OCI-M1 (cell line): ENCODE measurements around the gene QSOX2.
A peak's percentile ranks its signal among the peaks of the same experiment; 100 is the strongest.
"Not testable (repeated sequence)": the region's sequence is repeated elsewhere in the genome, so short reads cannot be mapped to it uniquely, and the experiment has no call there.

Experiments used
- DNase-seq: peaks from one replicate; lab custom pipeline; 2025; lab: John Stamatoyannopoulos, UW

Gene QSOX2

DNA sequence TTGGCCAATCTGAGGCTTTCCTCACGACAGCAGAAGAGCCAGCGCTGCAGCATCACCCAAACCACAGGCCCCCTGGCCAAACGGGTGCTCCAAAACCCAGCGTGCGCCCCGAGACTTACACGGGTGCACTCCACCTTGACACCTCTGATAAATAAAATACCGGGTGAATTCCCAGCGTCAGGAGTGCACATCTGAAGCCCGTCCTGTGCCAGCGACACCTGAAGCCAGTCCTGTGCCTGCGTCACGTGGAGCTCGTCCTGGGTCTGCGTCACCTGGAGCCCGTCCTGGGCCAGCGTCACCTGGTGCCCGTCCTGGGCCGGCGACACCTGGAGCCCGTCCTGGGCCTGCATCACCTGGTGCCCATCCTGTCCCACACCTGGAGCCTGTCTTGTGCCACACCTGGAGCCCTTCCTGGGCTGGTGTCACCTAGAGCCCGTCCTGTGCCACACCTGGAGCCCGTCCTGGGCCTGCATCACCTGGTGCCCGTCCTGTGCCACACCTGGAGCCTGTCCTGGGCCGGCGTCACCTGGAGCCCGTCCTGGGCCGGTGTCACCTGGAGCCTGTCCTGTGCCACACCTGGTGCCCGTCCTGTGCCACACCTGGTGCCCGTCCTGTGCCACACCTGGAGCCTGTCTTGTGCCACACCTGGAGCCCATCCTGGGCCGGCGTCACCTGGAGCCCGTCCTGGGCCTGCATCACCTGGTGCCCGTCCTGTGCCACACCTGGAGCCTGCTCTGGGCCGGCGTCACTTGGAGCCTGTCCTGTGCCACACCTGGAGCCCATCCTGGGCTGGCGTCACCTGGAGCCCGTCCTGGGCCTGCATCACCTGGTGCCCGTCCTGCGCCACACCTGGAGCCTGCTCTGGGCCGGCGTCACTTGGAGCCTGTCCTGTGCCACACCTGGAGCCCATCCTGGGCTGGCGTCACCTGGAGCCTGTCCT lies 8.9 kb downstream of the QSOX2 start:
- not testable (repeated sequence) for DNase-seq

GRCh38 chr9:136235709-136236455 lies 9.7 kb downstream of the QSOX2 start:
- no peak for DNase-seq

DNA sequence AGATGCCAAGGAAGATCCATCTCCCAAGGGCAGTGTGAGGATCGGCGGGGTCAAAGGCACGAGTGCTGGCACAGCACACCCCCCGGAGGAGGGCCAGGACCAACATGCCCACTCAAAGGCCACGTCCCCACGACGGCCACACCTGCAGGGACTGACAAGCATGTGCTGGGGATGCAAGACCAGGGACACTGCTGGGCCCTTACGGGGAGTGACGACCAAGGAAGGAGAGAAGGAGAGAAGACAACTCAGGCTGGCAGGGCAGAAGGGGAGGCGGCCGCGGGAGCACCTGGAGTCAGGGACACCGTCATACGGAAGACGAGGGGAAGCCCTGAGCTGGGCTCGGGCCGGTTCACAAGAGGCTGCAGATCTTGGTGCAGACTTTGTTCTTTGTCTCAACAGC lies 10.4 kb downstream of the QSOX2 start:
- DNase-seq: no peak

DNA sequence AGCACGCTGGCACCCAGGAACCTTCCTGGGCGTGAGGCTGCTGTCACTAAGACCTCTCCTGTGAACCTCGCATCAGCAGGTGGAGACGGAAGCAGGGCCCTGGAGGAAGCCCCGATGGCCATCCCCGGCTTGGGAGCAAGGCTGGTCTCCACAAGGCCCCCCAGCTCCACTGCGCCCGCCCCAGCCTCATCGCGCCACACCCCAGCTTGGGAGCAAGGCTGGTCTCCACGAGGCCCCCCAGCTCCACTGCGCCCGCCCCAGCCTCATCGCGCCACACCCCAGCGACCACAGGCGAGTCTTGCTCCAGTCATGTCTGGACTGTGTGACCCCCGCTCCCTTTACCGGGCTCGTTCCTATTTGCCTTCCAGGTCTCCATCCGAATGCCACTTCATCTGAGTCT lies 11.0 kb downstream of the QSOX2 start:
- no peak for DNase-seq

- no peak for DNase-seq
Observed at GRCh38 chr9:136233868-136234267, 11.7 kb downstream of the QSOX2 start.

DNA sequence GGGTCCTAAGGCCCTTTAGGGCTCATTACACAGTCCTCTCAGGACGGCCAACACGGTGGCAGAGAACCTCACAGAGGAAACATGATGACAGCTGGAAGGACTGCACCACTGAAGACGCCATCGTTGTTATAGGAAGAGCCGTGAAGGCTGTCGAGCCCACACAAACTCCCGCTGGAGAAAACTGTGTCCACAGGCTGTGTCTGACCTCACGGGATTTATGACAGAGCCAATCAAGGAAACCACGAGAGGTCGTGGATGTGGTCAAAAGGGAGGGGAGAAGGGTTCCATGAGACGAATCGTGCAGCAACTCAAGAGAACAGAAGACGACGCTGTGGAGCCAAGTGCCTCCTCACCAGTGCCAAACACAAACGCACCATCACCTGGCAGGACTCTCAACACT lies 12.2 kb downstream of the QSOX2 start:
- no peak for DNase-seq

DNA sequence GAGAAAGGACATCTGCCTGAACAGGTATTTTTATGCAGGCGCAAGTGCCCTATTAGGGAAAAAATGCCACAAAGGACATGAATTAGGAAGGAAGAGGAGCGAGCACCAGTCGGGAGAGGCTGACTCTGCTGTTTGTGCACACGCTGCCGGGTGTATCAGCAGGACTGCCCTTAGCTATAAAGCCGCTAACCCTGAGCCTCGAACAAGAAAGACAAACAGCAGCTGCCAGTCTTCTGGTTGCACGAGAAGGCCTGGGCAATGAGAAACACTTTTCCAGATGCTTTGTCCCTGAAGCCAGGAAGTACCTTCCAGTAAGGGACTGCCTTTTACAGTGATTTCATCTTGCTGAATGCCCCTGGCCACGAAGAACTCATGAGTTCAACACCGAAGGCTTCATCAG lies 12.6 kb downstream of the QSOX2 start:
- no peak for DNase-seq

DNA sequence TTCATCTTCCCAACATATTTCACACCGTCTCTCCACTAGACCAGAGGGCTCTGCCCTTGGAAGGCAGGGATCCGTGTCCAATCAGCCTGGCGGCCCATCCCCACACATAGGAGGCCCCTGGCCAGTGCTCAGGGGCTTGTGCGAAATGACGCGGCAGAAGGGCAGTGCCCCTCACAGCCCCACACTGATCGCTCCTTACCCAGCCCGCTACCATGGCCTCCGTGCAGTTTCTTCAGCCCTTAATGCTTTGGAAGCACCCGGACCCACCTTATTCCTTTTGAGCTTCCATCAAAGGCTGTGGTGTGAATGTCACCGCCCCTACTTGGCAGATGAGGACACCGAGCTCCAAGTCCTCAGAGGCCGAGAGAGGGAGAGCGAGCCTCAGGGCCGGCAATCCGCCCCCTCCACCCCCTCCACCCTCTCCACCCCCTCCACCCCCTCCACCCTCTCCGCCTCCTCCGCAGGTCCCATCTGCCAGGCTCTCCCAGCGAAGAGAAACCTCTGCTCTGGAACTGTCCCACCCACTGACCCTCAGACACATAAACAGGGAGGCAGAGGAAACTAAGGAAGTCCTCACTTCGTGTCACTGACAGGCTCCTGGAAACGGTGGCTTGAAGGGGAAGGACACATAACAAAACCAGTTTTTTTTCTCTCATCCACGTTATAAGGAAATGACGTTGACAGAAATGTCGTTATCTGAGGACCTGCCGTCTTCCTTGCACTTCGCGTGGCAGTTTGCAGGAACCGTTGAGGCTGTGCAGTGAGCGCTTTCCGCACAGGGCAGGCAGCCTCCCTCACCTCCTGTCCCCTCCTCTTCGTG lies 13.9 kb downstream of the QSOX2 start:
- DNase-seq: no peak

DNA sequence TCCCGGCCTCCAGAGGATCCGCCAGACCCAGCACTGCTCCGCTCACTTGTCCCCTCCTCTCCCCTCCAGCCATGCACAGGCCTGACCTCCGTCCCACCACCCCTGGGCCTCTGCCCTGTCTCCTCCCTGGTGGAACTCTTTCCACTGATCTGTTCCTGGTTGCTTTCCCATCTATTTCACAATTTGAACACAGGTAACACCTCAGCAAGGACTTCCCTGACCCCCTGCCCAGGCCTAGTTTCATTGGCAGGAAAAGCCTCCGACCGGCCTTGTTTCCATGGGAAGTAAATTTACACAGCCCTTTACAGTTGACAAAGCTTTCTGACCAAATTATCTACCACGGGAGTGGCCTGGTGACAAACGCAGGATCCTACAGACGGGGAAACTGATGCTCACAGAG lies 14.8 kb downstream of the QSOX2 start:
- DNase-seq: no peak

- no peak for DNase-seq
Observed at GRCh38 chr9:136230365-136230764, 15.2 kb downstream of the QSOX2 start.

- no peak for DNase-seq
Observed at GRCh38 chr9:136229096-136230065, 16.2 kb downstream of the QSOX2 start.

- DNase-seq: no peak
Observed at GRCh38 chr9:136228107-136228875, 17.3 kb downstream of the QSOX2 start.

GRCh38 chr9:136226680-136227407 lies 18.8 kb downstream of the QSOX2 start:
- DNase-seq: no peak

GRCh38 chr9:136225748-136226679 lies 19.6 kb downstream of the QSOX2 start:
- DNase-seq: peak; percentile 71

DNA sequence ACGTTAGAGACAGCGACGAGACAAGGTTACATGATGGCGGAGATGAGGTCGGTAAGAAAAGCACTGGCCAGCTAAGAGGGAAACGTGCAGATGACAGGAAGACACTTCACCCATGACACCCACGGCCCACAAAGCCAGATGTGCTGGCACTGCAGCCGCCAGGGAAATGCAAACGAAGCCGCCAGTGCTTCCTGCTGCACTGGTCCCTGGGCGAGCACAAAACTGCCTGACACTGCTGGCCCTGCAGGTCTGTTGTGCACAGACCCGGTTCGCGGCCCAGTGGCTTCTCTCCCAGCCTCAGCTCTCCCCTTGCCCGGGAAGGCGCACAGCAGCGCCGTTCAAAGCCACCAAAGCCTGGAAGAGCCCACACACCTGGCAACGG lies 20.3 kb downstream of the QSOX2 start:
- DNase-seq: no peak

DNA sequence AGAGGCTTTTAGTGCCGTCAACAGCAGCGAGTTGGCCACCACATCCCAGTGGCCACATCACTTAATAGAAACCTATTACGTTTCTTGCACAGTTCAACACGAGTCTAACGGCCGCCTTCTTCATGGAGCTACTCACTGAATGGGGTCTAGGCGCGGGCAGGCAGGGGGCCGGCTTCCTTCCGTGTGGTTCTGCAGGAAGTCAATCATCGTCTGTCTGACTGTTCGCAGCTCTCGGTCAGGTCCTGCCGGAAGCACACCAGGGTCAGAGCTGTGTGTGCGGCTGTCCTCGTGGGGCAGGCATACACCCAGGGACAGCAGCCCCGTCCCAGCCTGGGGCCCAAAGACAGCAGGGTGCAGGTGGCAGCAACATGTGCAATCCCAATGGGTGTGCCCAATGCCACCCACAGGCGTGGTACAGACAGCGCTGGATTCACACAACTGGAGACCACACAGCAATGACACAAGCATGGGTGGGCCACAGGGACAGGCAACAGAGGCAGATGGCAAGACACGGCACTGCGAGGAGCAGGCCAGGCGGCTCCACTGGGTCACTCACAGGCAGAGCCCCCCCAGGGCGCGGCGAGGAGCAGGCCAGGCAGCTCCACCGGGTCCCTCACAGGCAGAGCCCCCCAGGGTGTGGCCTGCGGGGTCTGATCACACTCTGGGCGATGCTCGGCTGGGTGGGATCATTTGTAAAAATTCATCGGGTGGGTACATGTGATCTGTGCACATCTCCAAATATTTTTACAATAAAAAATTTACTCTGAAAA lies 21.6 kb downstream of the QSOX2 start:
- no peak for DNase-seq

DNA sequence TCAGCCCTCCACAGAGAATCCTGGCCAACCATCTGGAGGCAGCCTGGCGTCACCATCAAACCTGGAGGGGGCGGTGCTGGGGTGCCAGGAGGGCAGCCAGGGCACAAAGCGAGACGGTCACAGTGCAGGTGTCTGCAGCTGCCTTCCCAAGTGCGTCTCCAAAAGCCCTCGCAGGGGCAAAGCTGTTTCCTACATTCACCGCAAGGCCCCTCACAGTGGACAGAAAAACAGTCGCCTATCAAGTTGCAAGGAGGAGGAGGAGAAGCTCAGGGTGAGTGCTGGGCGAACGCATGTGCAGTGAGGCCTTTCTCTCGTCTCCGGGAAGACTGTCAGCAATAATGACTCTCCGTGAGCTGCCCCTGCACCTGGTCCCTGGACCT lies 22.7 kb downstream of the QSOX2 start:
- DNase-seq: no peak
